RWPE2 (cell line): ENCODE results near the gene DHX15.

Experiments
- ATAC-seq: fragments of 200-7000 bp; cut with Tn5 transposase; 3 replicates; pipeline ENCODE4 v1.9.1; 2021; ENCODE audit warnings: low read depth
- DNase-seq: peaks from one replicate; pipeline ENCODE4 v3.0.0-alpha.2; 2020; ENCODE audit warnings: low spot score
- H3K27ac ChIP-seq: fragments of 450-650 bp; 2 replicates; pipeline ENCODE4 v1.5.1; 2017; ENCODE audit warnings: mild to moderate bottlenecking; ENCODE audit not compliant: poor library complexity, severe bottlenecking
- H3K27me3 ChIP-seq: fragments of 250-450 bp; sonication (Bioruptor Pico); 2 replicates; pipeline ENCODE4 v1.5.1; 2021; ENCODE audit warnings: mild to moderate bottlenecking, moderate library complexity; ENCODE audit not compliant: insufficient read depth, poor library complexity, severe bottlenecking
- H3K36me3 ChIP-seq: fragments of 250-450 bp; sonication (Bioruptor Pico); 2 replicates; pipeline ENCODE4 v1.5.1; 2020; ENCODE audit warnings: low read depth, mild to moderate bottlenecking, moderate library complexity
- H3K4me1 ChIP-seq: fragments of 250-450 bp; sonication (Bioruptor Pico); 2 replicates; pipeline ENCODE4 v1.5.1; 2021; ENCODE audit warnings: mild to moderate bottlenecking, moderate library complexity; ENCODE audit not compliant: insufficient read depth, poor library complexity, severe bottlenecking
- H3K4me3 ChIP-seq: fragments of 250-450 bp; sonication (Bioruptor Pico); 2 replicates; pipeline ENCODE4 v1.5.1; 2021; ENCODE audit warnings: mild to moderate bottlenecking, moderate library complexity; ENCODE audit not compliant: severe bottlenecking
- H3K9me3 ChIP-seq: fragments of 250-450 bp; sonication (Bioruptor Pico); 2 replicates; pipeline ENCODE4 v1.5.1; 2021; ENCODE audit warnings: mild to moderate bottlenecking, moderate library complexity; ENCODE audit not compliant: severe bottlenecking
- CTCF ChIP-seq: fragments of 450-650 bp; IDR thresholded peaks from one replicate; pipeline ENCODE4 v1.5.1; 2017; ENCODE audit warnings: mild to moderate bottlenecking, moderate library complexity; ENCODE audit not compliant: poor library complexity, severe bottlenecking

Gene DHX15

GRCh38 chr4:24622146-24622834, 37.9 kb upstream of the DHX15 start:
- Histone ChIP-seq H3K27me3 (no peaks in the 10 kb centered on the region), H3K36me3 (no peaks in the 10 kb centered on the region), H3K4me3 (no peak overlapping the region), H3K27ac (no peak overlapping the region), H3K9me3 (peaks cover 8% of the 10 kb centered on the region), H3K4me1 (no peaks in the 10 kb centered on the region)
- DNase-seq (no peak), ATAC-seq (no peak)
- TF ChIP-seq CTCF: no peak

- TF ChIP-seq CTCF: no peak
- ATAC-seq: no peak
These were observed 31.6 kb upstream of the DHX15 start for GRCh38 chr4:24615977-24616376.

GRCh38 chr4:24614881-24615280, 30.5 kb upstream of the DHX15 start:
- no peaks in the 10 kb centered on the region for H3K36me3 ChIP-seq
- H3K4me3 ChIP-seq: no peak overlapping the region
- H3K27me3 ChIP-seq: no peaks in the 10 kb centered on the region
- no peak for DNase-seq
- ATAC-seq: no peak
- no peaks in the 10 kb centered on the region for H3K9me3 ChIP-seq
- TF ChIP-seq CTCF: no peak
- no peak overlapping the region for H3K27ac ChIP-seq
- no peaks in the 10 kb centered on the region for H3K4me1 ChIP-seq

More at GRCh38 chr4:24615977-24616376, 31.6 kb upstream of the DHX15 start:
- no peaks in the 10 kb centered on the region for H3K27me3 ChIP-seq
- H3K9me3 ChIP-seq: peaks cover 8% of the 10 kb centered on the region
- no peak for DNase-seq
- no peak overlapping the region for H3K4me3 ChIP-seq
- no peaks in the 10 kb centered on the region for H3K4me1 ChIP-seq
- no peak overlapping the region for H3K27ac ChIP-seq
- no peaks in the 10 kb centered on the region for H3K36me3 ChIP-seq

- no peak for TF ChIP-seq CTCF
- H3K9me3 ChIP-seq: no peaks in the 10 kb centered on the region
- DNase-seq: no peak
- H3K27ac ChIP-seq: no peak overlapping the region
- no peak for ATAC-seq
- H3K4me1 ChIP-seq: no peaks in the 10 kb centered on the region
- H3K36me3 ChIP-seq: no peaks in the 10 kb centered on the region
- no peak overlapping the region for H3K4me3 ChIP-seq
- H3K27me3 ChIP-seq: no peaks in the 10 kb centered on the region
These were observed 29.1 kb upstream of the DHX15 start for GRCh38 chr4:24613502-24613901.

- Histone ChIP-seq H3K4me1 (no peaks in the 10 kb centered on the region), H3K27me3 (no peaks in the 10 kb centered on the region), H3K36me3 (no peaks in the 10 kb centered on the region), H3K27ac (no peak overlapping the region), H3K9me3 (no peaks in the 10 kb centered on the region), H3K4me3 (no peak overlapping the region)
- TF ChIP-seq CTCF: no peak
- DNase-seq (no peak), ATAC-seq (no peak)
These were observed 27.2 kb upstream of the DHX15 start for GRCh38 chr4:24611575-24611974.
